RWPE1 (cell line): ENCODE results near the gene HACD2.
"Not testable (repeated sequence)": the region's sequence is repeated elsewhere in the genome, so short reads cannot be mapped to it uniquely, and the experiment has no call there.

Experiments
- CTCF ChIA-PET: fragments of 350-600 bp; sonication (Branson Sonifier 250); formaldehyde crosslinking; extraction: SDS; loops from one replicate; lab custom pipeline; 2021; lab: Yijun Ruan, JAX
- POLR2A ChIA-PET: fragments of 400-600 bp; formaldehyde crosslinking; extraction: SDS; loops from one replicate; lab custom pipeline; 2020; ENCODE audit warnings: antibody characterized with exemption; ENCODE audit not compliant: low non-redundant PET; lab: Yijun Ruan, JAX
- DNase-seq: peaks from one replicate; pipeline ENCODE4 v3.0.0; 2012; ENCODE audit warnings: low spot score
- H3K27ac ChIP-seq: fragments of 450-650 bp; 2 replicates; pipeline ENCODE4 v1.5.1; 2017
- CTCF ChIP-seq: fragments of 450-650 bp; conservative IDR thresholded peaks from 2 replicates; pipeline ENCODE4 v1.5.1; 2017; ENCODE audit warnings: low read depth, mild to moderate bottlenecking

The HACD2 gene

GRCh38 chr3:123616593-123616992, 31.7 kb upstream of the HACD2 start:
- POLR2A ChIA-PET = no interaction called here
- CTCF ChIA-PET = interaction anchor here (0.6 kb wide), 1 partner anchor 57 kb away, joined by 5 read pairs; no protein-coding TSS in a partner anchor
- TF ChIP-seq CTCF = no peak
- no peak for DNase-seq
- no peak overlapping the region for H3K27ac ChIP-seq

GRCh38 chr3:123613543-123613942, 28.7 kb upstream of the HACD2 start:
- no peak for DNase-seq
- TF ChIP-seq CTCF = no peak
- POLR2A ChIA-PET = no interaction called here
- CTCF ChIA-PET = interaction anchor here (0.6 to 0.8 kb wide), 4 partner anchors 16 to 463 kb away, joined by 3 read pairs; no protein-coding TSS in a partner anchor
- no peak overlapping the region for H3K27ac ChIP-seq

DNA sequence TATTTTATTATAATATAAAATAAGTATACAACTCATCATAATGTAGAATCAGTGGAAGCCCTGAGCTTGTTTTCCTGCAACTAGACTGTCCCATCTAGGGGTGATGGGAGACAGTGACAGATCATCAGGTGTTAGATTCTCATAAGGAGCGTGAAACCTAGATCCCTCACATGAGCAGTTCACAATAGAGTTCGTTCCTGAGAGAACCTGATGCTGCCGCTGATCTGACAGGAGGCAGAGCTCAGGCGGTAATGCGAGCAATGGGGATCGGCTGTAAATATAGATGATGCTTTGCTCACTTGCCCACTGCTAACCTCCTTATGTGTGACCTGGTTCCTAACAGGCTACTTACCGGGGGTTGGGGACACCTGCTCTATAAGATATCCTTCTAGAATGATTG, 26.8 kb upstream of the HACD2 start:
- POLR2A ChIA-PET, H3K27ac ChIP-seq, DNase-seq, CTCF ChIA-PET: not testable (repeated sequence)

- DNase-seq = no peak
- H3K27ac ChIP-seq = no peak overlapping the region
- CTCF ChIA-PET = no interaction called here
- POLR2A ChIA-PET = no interaction called here
- no peak for TF ChIP-seq CTCF
Observed at GRCh38 chr3:123611082-123611481, 26.2 kb upstream of the HACD2 start.

DNA sequence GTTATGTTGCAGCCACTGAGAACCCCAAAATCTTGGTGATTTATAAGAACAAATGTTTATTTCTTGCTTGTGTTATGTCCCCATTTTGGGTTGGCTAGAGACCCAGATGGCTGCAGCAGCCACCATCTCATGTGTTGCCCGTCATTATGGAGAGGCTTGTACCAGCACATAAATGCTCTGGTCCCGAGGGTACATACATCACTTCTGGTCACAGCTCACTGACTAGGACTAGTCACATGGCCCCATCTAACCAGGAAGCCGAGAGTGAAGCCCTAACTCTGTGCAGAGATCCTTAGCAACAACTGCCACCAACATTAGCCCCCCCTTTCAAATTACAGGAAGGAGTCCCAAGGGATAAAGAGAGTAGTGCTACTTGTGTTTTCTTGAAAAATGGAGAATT, 25.5 kb upstream of the HACD2 start:
- CTCF ChIA-PET = no interaction called here

GRCh38 chr3:123609063-123609462, 24.2 kb upstream of the HACD2 start:
- ChIA-PET POLR2A (no interaction called here), CTCF (no interaction called here)
- no peak for TF ChIP-seq CTCF
- DNase-seq = no peak
- H3K27ac ChIP-seq = no peak overlapping the region

More for the DNA sequence above, 25.5 kb upstream of the HACD2 start:
- DNase-seq = no peak
- no peak for TF ChIP-seq CTCF
- POLR2A ChIA-PET = no interaction called here
- H3K27ac ChIP-seq = no peak overlapping the region

GRCh38 chr3:123608263-123608937, 23.5 kb upstream of the HACD2 start:
- ChIA-PET CTCF (interaction anchor here (0.6 kb wide), 1 partner anchor 235 kb away, joined by 3 read pairs; no protein-coding TSS in a partner anchor), POLR2A (no interaction called here)
- DNase-seq = no peak

More at GRCh38 chr3:123608263-123608937, 23.5 kb upstream of the HACD2 start:
- H3K27ac ChIP-seq = no peak overlapping the region
- no peak for TF ChIP-seq CTCF
